Neural progenitor cell (in vitro differentiated cells): Measurements from ENCODE around the gene CISD1.

Experiments used
- EZH2phosphoT487 ChIP-seq: fragments of 200-600 bp; sonication (generic); IDR thresholded peaks from 2 replicates; pipeline ENCODE4 v1.6.1; 2017; ENCODE audit warnings: antibody characterized with exemption
- TF ChIP-seq, protein P1 (sequence below): fragments of 200-600 bp; sonication (generic); IDR thresholded peaks from 2 replicates; pipeline ENCODE4 v1.5.1; 2017; ENCODE audit warnings: antibody characterized with exemption, mild to moderate bottlenecking

DNA sequence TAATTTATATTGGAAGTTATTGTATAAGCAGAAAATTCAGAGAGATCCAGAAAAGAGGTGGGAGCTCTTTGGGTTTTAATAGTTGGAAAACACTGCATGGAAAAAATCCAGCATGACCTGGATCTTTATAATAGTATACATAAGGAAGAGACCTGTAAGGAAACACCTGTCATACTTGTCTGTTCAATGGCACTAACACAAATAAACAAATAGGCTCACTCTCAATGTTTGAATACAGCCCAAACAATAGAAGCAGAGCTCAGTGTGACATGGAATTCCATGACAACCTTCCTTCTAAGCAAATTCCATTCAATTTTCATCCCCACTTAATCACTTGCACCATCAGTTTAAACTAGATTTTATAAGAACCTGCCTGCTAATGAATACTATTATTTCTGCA, 31.7 kb downstream of the CISD1 start:
- TF ChIP-seq, protein P1, sequence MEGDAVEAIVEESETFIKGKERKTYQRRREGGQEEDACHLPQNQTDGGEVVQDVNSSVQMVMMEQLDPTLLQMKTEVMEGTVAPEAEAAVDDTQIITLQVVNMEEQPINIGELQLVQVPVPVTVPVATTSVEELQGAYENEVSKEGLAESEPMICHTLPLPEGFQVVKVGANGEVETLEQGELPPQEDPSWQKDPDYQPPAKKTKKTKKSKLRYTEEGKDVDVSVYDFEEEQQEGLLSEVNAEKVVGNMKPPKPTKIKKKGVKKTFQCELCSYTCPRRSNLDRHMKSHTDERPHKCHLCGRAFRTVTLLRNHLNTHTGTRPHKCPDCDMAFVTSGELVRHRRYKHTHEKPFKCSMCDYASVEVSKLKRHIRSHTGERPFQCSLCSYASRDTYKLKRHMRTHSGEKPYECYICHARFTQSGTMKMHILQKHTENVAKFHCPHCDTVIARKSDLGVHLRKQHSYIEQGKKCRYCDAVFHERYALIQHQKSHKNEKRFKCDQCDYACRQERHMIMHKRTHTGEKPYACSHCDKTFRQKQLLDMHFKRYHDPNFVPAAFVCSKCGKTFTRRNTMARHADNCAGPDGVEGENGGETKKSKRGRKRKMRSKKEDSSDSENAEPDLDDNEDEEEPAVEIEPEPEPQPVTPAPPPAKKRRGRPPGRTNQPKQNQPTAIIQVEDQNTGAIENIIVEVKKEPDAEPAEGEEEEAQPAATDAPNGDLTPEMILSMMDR, result no peak
- TF ChIP-seq EZH2phosphoT487, result no peak
